ENCODE results near the gene PAQR7.

PAQR7 gene

GRCh38 chr1:25819491-25820246 is 55.8 kb downstream of the PAQR7 start, which contains the start of gene MTFR1L:
MTFR1L (plus strand) TSS chr1:25819954; CDS start chr1:25823105, 3,151 bp downstream.
- H3K4me3 ChIP-seq (ENCODE audit: low read length in 2 of 2), result peak within 1 kb of the TSS; percentile 89 to 95
- no peaks in the 10 kb centered on the region for H3K27me3 ChIP-seq (ENCODE audit: control insufficient read depth in 2 of 2, insufficient read depth in 2 of 2, low read length in 2 of 2)
- peak within 1 kb of the TSS; percentile 84 to 94 for H3K9ac ChIP-seq (ENCODE audit: low read depth in 1 of 2, low read length in 2 of 2)
- H3K27ac ChIP-seq (ENCODE audit: low read depth in 2 of 2, low read length in 2 of 2), result peak within 1 kb of the TSS; percentile 93 to 95
- H3K36me3 ChIP-seq (ENCODE audit: control insufficient read depth in 2 of 2, insufficient read depth in 2 of 2, low read length in 2 of 2), result peaks cover 0 to 5% of the 10 kb centered on the region in 2 donors
- H3K9me3 ChIP-seq (ENCODE audit: control insufficient read depth in 2 of 2, low read length in 2 of 2), result no peaks in the 10 kb centered on the region
- H3K4me1 ChIP-seq (ENCODE audit: control insufficient read depth in 2 of 2, insufficient read depth in 2 of 2, low read length in 2 of 2), result peaks cover 28 to 31% of the 10 kb centered on the region in 2 donors

DNA sequence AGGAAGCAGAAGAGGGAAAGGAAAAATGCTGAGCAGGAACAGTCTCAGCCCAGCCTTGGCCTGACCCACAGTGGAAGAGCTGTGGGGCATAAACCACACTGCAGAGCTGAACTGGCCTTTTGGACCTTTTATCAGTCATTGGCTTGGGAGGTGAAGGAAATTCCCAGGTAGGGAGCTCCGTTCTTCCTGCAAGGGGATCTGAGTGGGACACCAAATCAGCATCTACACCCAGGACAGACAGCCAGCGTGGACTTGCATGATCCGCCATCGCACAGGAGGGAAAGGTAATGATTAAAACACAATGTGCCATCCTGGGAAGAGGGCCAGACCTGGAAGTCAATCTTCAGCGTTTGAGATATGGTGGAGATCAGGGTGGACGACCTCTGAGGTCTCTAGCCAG is 56.9 kb downstream of the PAQR7 start:
- H3K36me3 ChIP-seq (ENCODE audit: control insufficient read depth in 2 of 2, insufficient read depth in 2 of 2, low read length in 2 of 2), result peaks cover 0 to 5% of the 10 kb centered on the region in 2 donors
- peaks cover 28 to 31% of the 10 kb centered on the region in 2 donors for H3K4me1 ChIP-seq (ENCODE audit: control insufficient read depth in 2 of 2, insufficient read depth in 2 of 2, low read length in 2 of 2)
- H3K4me3 ChIP-seq (ENCODE audit: low read length in 2 of 2), result peak overlapping the region; percentile 89 to 95
- H3K9ac ChIP-seq (ENCODE audit: low read depth in 1 of 2, low read length in 2 of 2), result peak overlapping the region; percentile 84 to 94
- no peaks in the 10 kb centered on the region for H3K9me3 ChIP-seq (ENCODE audit: control insufficient read depth in 2 of 2, low read length in 2 of 2)
- H3K27me3 ChIP-seq (ENCODE audit: control insufficient read depth in 2 of 2, insufficient read depth in 2 of 2, low read length in 2 of 2), result no peaks in the 10 kb centered on the region
- peak overlapping the region; percentile 93 to 95 for H3K27ac ChIP-seq (ENCODE audit: low read depth in 2 of 2, low read length in 2 of 2)

DNA sequence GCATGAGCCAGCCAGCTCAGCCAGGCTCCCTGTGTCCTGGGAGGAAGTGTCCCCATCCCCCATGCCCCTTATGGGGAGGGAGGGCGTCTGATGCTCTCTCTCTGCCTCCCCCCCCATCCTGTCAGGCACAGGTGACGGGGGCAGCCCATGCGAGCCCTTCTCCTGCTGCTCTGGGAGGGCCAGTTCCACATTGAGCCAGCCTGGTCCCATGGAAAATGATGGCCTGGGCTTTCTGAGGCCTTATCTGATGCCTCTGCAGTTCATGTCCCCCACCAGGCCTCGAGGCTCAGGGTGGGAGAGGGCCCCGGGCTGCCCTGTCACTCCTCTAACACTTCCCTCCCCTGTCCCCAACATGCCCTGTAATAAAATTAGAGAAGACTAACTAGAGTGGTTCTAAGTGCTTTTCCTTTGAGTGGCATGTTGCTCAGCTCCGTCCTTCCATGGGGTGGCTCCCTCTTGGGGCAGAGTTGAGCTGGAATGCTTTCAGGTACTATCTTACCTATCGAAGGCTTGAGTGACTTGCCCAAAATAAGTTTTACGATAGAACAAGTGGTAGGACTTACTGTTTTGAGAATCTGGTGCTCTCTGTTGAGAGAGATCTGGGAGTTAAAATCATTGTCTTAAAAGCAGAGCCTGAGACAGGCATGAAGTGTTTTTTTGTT is 57.5 kb downstream of the PAQR7 start:
- H3K27ac ChIP-seq (ENCODE audit: low read depth in 2 of 2, low read length in 2 of 2), result peak overlapping the region; percentile 93 to 95
- H3K9me3 ChIP-seq (ENCODE audit: control insufficient read depth in 2 of 2, low read length in 2 of 2), result no peaks in the 10 kb centered on the region
- H3K36me3 ChIP-seq (ENCODE audit: control insufficient read depth in 2 of 2, insufficient read depth in 2 of 2, low read length in 2 of 2), result peaks cover 4 to 10% of the 10 kb centered on the region in 2 donors
- H3K4me3 ChIP-seq (ENCODE audit: low read length in 2 of 2), result no peak overlapping the region
- no peaks in the 10 kb centered on the region for H3K27me3 ChIP-seq (ENCODE audit: control insufficient read depth in 2 of 2, insufficient read depth in 2 of 2, low read length in 2 of 2)
- peak overlapping the region in 1 of 2 donors; percentile 84 for H3K9ac ChIP-seq (ENCODE audit: low read depth in 1 of 2, low read length in 2 of 2)
- H3K4me1 ChIP-seq (ENCODE audit: control insufficient read depth in 2 of 2, insufficient read depth in 2 of 2, low read length in 2 of 2), result peaks cover 28 to 31% of the 10 kb centered on the region in 2 donors

DNA sequence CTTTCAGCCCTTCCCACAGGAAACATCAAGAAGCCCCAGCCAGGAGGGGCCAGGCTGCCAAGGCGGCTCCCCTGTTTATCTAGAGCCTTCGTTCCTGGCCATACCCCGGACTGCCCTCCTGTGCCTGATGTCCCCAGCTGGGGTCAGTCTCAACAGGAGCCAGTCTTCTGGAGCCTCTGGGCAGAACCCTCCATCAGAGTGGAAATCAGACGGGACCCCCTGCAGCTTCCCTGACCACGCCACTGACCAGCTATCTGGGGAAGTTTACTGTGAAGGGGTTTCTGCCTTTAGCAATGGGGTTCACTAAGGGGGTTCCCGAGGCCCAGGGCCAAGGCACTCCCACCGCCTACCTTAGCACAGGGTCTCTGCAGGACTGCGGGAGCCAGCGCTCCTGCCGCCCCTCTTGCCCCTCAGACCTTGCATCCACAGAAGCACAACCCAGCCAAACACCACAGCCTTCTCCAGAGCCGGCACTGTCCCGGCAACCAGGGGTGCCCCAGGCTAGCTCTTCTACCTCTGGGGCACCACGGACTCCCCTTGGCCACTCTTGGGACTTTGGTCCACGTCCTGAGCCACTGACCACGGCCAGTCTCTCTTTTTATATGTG is 59.3 kb downstream of the PAQR7 start:
- Histone ChIP-seq H3K4me3 (ENCODE audit: low read length in 2 of 2) (no peak overlapping the region), H3K4me1 (ENCODE audit: control insufficient read depth in 2 of 2, insufficient read depth in 2 of 2, low read length in 2 of 2) (peaks cover 24% of the 10 kb centered on the region in 2 donors), H3K27me3 (ENCODE audit: control insufficient read depth in 2 of 2, insufficient read depth in 2 of 2, low read length in 2 of 2) (no peaks in the 10 kb centered on the region), H3K36me3 (ENCODE audit: control insufficient read depth in 2 of 2, insufficient read depth in 2 of 2, low read length in 2 of 2) (peaks cover 4 to 13% of the 10 kb centered on the region in 2 donors), H3K27ac (ENCODE audit: low read depth in 2 of 2, low read length in 2 of 2) (no peak overlapping the region), H3K9ac (ENCODE audit: low read depth in 1 of 2, low read length in 2 of 2) (no peak overlapping the region), H3K9me3 (ENCODE audit: control insufficient read depth in 2 of 2, low read length in 2 of 2) (no peaks in the 10 kb centered on the region)

GRCh38 chr1:25815208-25816111 is 60.0 kb downstream of the PAQR7 start:
- H3K4me3 ChIP-seq (ENCODE audit: low read length in 2 of 2), result no peak overlapping the region
- no peaks in the 10 kb centered on the region for H3K27me3 ChIP-seq (ENCODE audit: control insufficient read depth in 2 of 2, insufficient read depth in 2 of 2, low read length in 2 of 2)
- H3K9me3 ChIP-seq (ENCODE audit: control insufficient read depth in 2 of 2, low read length in 2 of 2), result no peaks in the 10 kb centered on the region
- H3K27ac ChIP-seq (ENCODE audit: low read depth in 2 of 2, low read length in 2 of 2), result no peak overlapping the region
- no peak overlapping the region for H3K9ac ChIP-seq (ENCODE audit: low read depth in 1 of 2, low read length in 2 of 2)
- H3K36me3 ChIP-seq (ENCODE audit: control insufficient read depth in 2 of 2, insufficient read depth in 2 of 2, low read length in 2 of 2), result peaks cover 4 to 13% of the 10 kb centered on the region in 2 donors
- peaks cover 19 to 25% of the 10 kb centered on the region in 2 donors for H3K4me1 ChIP-seq (ENCODE audit: control insufficient read depth in 2 of 2, insufficient read depth in 2 of 2, low read length in 2 of 2)

GRCh38 chr1:25814549-25815087 is 60.9 kb downstream of the PAQR7 start:
- H3K4me1 ChIP-seq (ENCODE audit: control insufficient read depth in 2 of 2, insufficient read depth in 2 of 2, low read length in 2 of 2), result peaks cover 19 to 25% of the 10 kb centered on the region in 2 donors
- H3K36me3 ChIP-seq (ENCODE audit: control insufficient read depth in 2 of 2, insufficient read depth in 2 of 2, low read length in 2 of 2), result peaks cover 4 to 13% of the 10 kb centered on the region in 2 donors
- no peak overlapping the region for H3K4me3 ChIP-seq (ENCODE audit: low read length in 2 of 2)
- H3K9me3 ChIP-seq (ENCODE audit: control insufficient read depth in 2 of 2, low read length in 2 of 2), result no peaks in the 10 kb centered on the region
- H3K27ac ChIP-seq (ENCODE audit: low read depth in 2 of 2, low read length in 2 of 2), result no peak overlapping the region
- no peak overlapping the region for H3K9ac ChIP-seq (ENCODE audit: low read depth in 1 of 2, low read length in 2 of 2)
- H3K27me3 ChIP-seq (ENCODE audit: control insufficient read depth in 2 of 2, insufficient read depth in 2 of 2, low read length in 2 of 2), result no peaks in the 10 kb centered on the region

- Histone ChIP-seq H3K27me3 (ENCODE audit: control insufficient read depth in 2 of 2, insufficient read depth in 2 of 2, low read length in 2 of 2) (no peaks in the 10 kb centered on the region), H3K9me3 (ENCODE audit: control insufficient read depth in 2 of 2, low read length in 2 of 2) (no peaks in the 10 kb centered on the region), H3K27ac (ENCODE audit: low read depth in 2 of 2, low read length in 2 of 2) (no peak overlapping the region), H3K4me1 (ENCODE audit: control insufficient read depth in 2 of 2, insufficient read depth in 2 of 2, low read length in 2 of 2) (peaks cover 12 to 19% of the 10 kb centered on the region in 2 donors), H3K4me3 (ENCODE audit: low read length in 2 of 2) (no peak overlapping the region), H3K9ac (ENCODE audit: low read depth in 1 of 2, low read length in 2 of 2) (no peak overlapping the region), H3K36me3 (ENCODE audit: control insufficient read depth in 2 of 2, insufficient read depth in 2 of 2, low read length in 2 of 2) (peaks cover 4 to 13% of the 10 kb centered on the region in 2 donors)
Measured at GRCh38 chr1:25813734-25814471, 61.6 kb downstream of the PAQR7 start.

DNA sequence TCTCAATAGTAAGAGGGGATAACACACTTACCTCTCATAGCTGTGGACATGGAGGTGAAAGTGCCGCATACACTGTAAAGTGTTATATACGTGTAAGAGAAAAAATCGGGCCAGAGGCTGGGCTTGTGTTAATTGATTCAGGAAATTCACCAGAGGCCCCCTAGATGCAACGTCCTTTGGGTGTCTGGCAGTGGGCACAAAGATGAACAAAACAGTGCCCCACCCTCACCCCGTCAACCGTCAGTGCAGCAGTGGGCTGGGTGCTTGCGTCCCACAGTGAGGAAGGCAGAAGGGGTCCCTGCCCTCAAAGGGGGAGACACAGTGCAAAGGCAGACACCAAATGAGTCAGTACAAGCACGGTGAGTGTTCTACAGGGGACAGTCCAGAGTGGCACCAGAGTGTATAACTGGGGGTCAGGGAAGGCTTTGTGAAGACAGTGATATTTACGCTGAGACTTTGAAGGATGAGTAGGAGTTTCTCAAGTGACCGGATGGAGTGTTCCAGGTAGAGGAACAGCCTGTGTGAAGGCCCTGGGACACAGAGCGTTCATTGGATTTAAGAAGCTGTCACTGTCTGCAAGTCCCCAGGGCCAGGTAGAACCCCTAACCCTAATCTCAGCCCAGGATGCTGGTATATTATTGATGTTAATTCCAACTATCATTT is 62.3 kb downstream of the PAQR7 start:
- no peak overlapping the region for H3K27ac ChIP-seq (ENCODE audit: low read depth in 2 of 2, low read length in 2 of 2)
- H3K9ac ChIP-seq (ENCODE audit: low read depth in 1 of 2, low read length in 2 of 2), result no peak overlapping the region
- H3K27me3 ChIP-seq (ENCODE audit: control insufficient read depth in 2 of 2, insufficient read depth in 2 of 2, low read length in 2 of 2), result no peaks in the 10 kb centered on the region
- H3K4me1 ChIP-seq (ENCODE audit: control insufficient read depth in 2 of 2, insufficient read depth in 2 of 2, low read length in 2 of 2), result peaks cover 5 to 12% of the 10 kb centered on the region in 2 donors
- H3K9me3 ChIP-seq (ENCODE audit: control insufficient read depth in 2 of 2, low read length in 2 of 2), result no peaks in the 10 kb centered on the region
- H3K4me3 ChIP-seq (ENCODE audit: low read length in 2 of 2), result no peak overlapping the region
- H3K36me3 ChIP-seq (ENCODE audit: control insufficient read depth in 2 of 2, insufficient read depth in 2 of 2, low read length in 2 of 2), result peaks cover 4 to 13% of the 10 kb centered on the region in 2 donors

Data from mucosa of rectum (tissue), 2 donors.